ENCODE data around the gene ZNF221. TPM values are rescaled to one million over a fixed set of nuclear protein-coding genes. Genes with fewer than 3 reads are reported as not detected.

Gene ZNF221
- total RNA-seq, 1 donor from 2014 or later: 6.1 TPM

GRCh38 chr19:43997631-43998290, 46.7 kb downstream of the ZNF221 start:
- DNase-seq (ENCODE audit: low read depth) (peak; percentile 79), FAIRE-seq (peak; percentile 80)
- H3K36me3 ChIP-seq (ENCODE audit: control insufficient read depth, insufficient read depth, low read length): peaks cover 3% of the 10 kb centered on the region

DNA sequence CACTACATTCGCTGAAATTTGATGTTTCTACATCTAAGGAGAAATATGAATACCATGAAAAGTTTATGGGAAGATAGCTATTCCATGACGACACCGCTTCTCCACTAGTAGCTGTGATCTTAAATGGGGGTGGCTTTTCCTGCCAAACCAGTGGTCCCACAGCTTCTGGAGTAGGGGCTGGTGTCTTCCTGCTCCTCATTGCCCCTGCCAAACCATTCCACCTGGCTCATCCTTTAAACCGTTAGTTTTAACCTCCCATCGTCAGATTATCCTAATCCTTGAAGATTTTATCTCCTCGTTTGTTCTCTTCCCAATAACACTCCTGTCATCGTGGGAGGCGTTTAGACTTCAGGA, 51.2 kb downstream of the ZNF221 start:
- DNase-seq (ENCODE audit: low read depth) (no peak), FAIRE-seq (no peak)
- Histone ChIP-seq H3K4me3 (ENCODE audit: low read depth, low read length) (peak overlapping the region; percentile 62), H3K36me3 (ENCODE audit: control insufficient read depth, insufficient read depth, low read length) (no peaks in the 10 kb centered on the region), H3K27me3 (ENCODE audit: control insufficient read depth, insufficient read depth, low read length) (no peaks in the 10 kb centered on the region)
- TF ChIP-seq CTCF (IDR thresholded peaks at IDR 0.05; ENCODE audit: insufficient read depth, low read length, severe bottlenecking): no peak

More at GRCh38 chr19:43997631-43998290, 46.7 kb downstream of the ZNF221 start:
- no peak for TF ChIP-seq CTCF (IDR thresholded peaks at IDR 0.05; ENCODE audit: insufficient read depth, low read length, severe bottlenecking)
- no peaks in the 10 kb centered on the region for H3K27me3 ChIP-seq (ENCODE audit: control insufficient read depth, insufficient read depth, low read length)
- no peak overlapping the region for H3K4me3 ChIP-seq (ENCODE audit: low read depth, low read length)

DNA sequence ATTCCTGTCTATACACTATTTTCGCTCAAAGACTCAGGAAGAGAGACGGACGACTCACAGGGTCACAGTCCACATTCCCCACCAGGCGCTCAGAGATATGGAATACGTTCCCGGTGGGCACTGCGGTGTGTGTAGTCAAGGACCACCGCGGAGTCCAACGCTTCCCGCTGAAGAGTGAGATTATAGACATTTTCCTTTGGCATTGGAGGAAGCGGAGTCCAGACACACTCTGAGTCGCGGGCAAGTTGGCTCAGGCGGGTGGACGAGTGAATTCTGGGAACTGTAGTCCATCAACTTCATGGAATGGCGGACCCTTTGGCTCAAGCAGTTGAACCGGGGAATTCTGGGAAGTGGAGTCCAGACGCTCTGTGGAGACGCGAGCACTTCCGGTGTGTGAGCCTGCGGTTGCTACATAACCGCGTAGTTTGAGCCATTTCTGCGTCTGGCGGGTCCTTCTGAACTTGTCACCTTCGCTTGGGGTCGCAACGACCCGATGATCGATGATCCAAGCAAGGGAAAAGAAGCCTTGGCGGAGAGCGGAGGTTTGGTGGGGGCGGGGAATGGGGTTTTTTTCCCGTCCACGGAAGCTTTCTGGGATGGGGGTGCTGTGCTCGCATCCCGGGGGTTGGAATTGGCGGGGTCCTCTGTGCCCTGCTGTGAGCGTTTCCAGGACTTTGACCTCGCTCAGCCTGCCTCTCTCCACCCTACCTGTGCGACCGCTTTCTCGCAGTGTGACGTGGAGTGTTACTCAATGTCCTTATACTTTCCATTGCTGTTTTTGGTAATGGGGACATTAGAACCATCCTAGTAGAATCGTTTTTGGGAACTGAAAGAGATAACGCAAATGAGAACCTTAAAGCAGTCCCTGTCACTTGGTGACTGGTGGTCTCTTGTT, 51.8 kb downstream of the ZNF221 start, which contains the start of gene ZNF230:
Gene ZNF230 (plus strand): TSS at position 392 of the 895 bp plus-strand sequence. CDS start 4,122 bp downstream, outside the sequence.
- DNase-seq (ENCODE audit: low read depth): peak; percentile 95
- peak; percentile 99 for FAIRE-seq
- no peak for TF ChIP-seq CTCF (IDR thresholded peaks at IDR 0.05; ENCODE audit: insufficient read depth, low read length, severe bottlenecking)
- H3K36me3 ChIP-seq (ENCODE audit: control insufficient read depth, insufficient read depth, low read length): no peaks in the 10 kb centered on the region
- no peaks in the 10 kb centered on the region for H3K27me3 ChIP-seq (ENCODE audit: control insufficient read depth, insufficient read depth, low read length)
- H3K4me3 ChIP-seq (ENCODE audit: low read depth, low read length): peak within 1 kb of the TSS; percentile 62

- no peaks in the 10 kb centered on the region for H3K27me3 ChIP-seq (ENCODE audit: control insufficient read depth, insufficient read depth, low read length)
- TF ChIP-seq CTCF (IDR thresholded peaks at IDR 0.05; ENCODE audit: insufficient read depth, low read length, severe bottlenecking): no peak
- no peaks in the 10 kb centered on the region for H3K36me3 ChIP-seq (ENCODE audit: control insufficient read depth, insufficient read depth, low read length)
- no peak for FAIRE-seq
- peak overlapping the region; percentile 62 for H3K4me3 ChIP-seq (ENCODE audit: low read depth, low read length)
- no peak for DNase-seq (ENCODE audit: low read depth)
These were observed 52.5 kb downstream of the ZNF221 start for GRCh38 chr19:44003461-44004009.

GRCh38 chr19:44005973-44006372, 54.9 kb downstream of the ZNF221 start:
- DNase-seq (ENCODE audit: low read depth) (peak; percentile 23), FAIRE-seq (no peak)
- TF ChIP-seq CTCF (IDR thresholded peaks at IDR 0.05; ENCODE audit: insufficient read depth, low read length, severe bottlenecking): no peak
- Histone ChIP-seq H3K4me3 (ENCODE audit: low read depth, low read length) (no peak overlapping the region), H3K27me3 (ENCODE audit: control insufficient read depth, insufficient read depth, low read length) (no peaks in the 10 kb centered on the region), H3K36me3 (ENCODE audit: control insufficient read depth, insufficient read depth, low read length) (peaks cover 13% of the 10 kb centered on the region)
